Hematopoietic multipotent progenitor cell (in vitro differentiated cells): ENCODE results near the gene CELA3A. TPM values are rescaled to one million over a fixed set of nuclear protein-coding genes. Genes with fewer than 3 reads are reported as not detected.
A peak's percentile ranks its signal among the peaks of the same experiment; 100 is the strongest.
"Not testable (repeated sequence)": the region's sequence is repeated elsewhere in the genome, so short reads cannot be mapped to it uniquely, and the experiment has no call there.

Experiments
- DNase-seq, 3 donors: peaks; one replicate each; pipeline ENCODE4 v3.0.0-alpha.2; 2011 to 2015; ENCODE audit warnings: low read depth in 2 of 3, low spot score in 2 of 3
- total RNA-seq: library from RNA; depleted of rRNA; stranded (reverse); fragments of >200 nt; gene quantifications from one replicate; pipeline ENCODE4 v1.2.3, GENCODE V29; 2012

The CELA3A gene
- total RNA-seq, 1 donor: not detected

DNA sequence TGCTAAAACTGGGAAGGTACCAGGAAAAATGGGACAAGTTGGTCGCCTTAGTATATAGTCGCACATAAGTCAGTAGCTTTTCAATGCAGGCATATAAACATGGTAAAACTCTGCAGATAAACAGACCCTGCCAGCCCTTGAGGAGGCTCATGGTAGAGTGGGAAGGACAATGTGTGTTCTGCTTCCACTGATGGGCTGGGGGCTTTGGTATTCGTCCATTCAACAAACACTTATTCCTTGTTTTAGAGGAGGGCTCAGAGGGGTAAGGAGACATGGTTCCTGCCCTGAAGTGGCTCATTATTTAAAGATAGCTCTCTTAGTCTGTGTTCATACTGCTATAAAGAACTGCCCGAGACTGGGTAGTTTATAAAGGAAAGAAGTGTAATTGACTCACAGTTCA lies 11.3 kb downstream of the CELA3A start:
- DNase-seq: not testable (repeated sequence)

DNA sequence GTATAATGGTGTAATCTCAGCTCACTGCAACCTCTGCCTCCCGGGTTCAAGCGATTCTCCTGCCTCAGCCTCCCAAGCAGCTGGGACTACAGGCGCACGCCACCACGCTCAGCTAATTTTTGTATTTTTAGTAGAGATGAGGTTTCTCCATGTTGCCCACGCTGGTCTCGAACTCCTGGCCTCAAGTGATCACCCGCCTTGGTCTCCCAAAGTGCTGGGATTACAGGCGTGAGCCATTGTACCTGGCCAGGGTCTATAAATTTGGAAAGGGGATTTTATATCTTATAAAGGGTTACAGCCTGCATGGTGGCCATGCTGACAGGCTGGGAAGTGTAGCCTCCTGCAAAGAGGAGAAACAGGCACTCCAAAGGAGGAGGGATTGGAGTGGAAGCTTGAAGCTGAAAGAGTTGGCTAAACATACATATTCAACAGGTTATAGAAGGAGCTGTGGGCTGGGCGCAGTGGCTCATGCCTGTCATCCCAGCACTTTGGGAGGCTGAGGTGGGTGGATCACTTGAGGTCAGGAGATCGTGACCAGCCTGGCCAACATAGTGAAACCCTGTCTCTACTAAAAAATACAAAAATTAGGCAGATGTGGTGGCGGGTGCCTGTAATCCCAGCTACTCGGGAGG lies 13.2 kb downstream of the CELA3A start:
- DNase-seq: not testable (repeated sequence)

DNA sequence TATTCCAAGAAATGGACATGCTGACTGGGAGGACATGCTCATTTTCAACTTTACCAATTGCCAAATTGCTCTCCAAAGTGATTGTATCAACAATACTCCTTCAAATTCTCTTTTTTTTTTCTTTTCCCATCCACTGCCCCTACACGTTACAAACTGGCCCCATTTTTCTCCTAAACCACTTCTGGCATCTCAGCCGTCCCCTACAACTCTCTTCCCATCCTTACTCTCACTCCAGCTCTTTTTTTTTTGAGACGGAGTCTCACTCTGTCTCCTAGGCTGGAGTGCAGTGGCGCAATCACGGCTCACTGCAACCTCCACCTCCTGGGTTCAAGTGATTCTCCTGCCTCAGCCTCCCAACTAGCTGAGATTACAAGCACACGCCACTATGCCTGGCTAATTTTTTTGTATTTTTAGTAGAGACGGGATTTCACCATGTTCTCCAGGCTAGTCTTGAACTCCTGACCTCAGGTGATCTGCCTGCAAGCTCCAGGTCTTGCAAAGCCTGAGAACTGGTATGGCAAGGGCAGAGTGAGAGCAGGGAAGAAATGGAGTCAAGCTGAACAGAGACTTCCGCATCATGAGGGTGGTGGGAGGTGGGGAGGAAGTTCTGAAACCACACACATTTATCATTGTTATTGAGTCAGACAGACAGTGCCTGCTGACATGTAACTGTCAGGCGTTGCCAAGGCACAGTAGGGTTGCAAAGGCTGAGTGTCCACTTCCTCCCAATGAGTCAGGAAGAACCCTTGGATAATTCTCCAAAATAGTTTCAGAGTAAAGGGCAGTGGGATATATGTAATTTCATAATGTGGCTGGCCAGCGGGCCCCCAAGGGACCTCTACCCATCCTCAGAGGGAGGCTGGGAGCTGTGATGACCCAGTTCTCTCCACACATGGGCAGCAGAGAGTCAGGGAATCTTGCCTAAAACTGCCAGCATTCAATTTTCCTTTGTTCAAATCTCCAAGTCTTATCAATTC lies 17.4 kb downstream of the CELA3A start:
- peak in 2 of 3 donors; percentile 66 to 77 for DNase-seq

DNA sequence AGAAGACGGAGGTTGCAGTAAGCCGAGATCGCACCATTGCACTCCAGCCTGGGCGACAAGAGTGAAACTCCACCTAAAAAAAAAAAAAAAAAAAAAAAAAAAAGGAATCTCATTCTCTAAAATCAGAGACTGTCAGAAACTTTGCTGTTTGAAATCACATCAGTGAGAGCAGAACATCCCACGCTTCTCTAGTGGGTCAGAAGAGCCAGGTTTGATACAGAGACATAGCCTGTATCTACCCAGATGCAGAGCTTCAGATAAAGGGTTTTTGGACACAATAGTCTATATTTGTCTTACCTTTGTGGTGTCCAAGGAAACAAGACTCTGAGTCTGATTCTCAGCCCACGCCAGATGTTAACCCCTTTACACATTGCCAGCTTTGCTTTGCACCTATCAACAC lies 19.6 kb downstream of the CELA3A start:
- DNase-seq: no peak

DNA sequence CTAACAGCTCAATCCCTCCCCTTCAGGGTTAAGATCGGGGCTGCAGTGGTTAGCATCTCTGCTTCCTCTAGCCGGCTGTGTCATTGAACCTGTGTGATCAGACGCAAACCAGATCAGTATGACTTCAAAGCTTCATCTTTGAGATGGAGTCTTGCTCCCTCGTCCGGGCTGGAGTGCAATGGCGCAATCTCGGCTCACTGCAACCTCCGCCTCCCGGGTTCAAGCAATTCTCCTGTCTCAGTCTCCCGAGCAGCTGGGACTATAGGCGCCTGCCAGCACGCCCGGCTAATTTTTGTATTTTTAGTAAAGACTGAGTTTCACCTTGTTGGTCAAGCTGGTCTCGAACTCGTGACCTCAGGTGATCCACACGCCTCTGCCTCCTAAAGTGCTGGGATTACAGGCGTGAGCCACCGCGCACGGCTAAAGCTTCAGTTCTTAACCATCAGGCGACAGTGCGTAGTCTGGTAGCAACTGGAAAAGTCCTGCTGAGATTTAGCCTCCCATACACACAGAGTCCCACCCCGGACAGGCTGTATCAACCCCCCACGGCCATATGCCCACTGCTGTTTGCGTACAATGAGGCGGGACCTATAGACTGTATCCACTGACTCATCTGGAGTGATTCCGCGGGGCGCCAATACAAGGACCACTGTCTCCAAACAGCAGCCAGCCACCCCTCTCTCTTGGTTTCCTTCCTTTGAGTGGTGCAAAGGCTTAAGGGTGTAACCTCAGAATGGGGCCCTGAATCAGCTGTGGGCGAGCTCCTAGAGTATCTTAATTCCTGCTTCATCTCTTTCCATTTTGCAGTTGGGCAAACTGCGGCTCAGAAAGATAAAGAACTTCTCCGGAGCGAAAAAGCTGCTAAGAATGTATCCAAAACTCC lies 23.3 kb downstream of the CELA3A start:
- DNase-seq: peak; percentile 59 to 97 (median 90)

DNA sequence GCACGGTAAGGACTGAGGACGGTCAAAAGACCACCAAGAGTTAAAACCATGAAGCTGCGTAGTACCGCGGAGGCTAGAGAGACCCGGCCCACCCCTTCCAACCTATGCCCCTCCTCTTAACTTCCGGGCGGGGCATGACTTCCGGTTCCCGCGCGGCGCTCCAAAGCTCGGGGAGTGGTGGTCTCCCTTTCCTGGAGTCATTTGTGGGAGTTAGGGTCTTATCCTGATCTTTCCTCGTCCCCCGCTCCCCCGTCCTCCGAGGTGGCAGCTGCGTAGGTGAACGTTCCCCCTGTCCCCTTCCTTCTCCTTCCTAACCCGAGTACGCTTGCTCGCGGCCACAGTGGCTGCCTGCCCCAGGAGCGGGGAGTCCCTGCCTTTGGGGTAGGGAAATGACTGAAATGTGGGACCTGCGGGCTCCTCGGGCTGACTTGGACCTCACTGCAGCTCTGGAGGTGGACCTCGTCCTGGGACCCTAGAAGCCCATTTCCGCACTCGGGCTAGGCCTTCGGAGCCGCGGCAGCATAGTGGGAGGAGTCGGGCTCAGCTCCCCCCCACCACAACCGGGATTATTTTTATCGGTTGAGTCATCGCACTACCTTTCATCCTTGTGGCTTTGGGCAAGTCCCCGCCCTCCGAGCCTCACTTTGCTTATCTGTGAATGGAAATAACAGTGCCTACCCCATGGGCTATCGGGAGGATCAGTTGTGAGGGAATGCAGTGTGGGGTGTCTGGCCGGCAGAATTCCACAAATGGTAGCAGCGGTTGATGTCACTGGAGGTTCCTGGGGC lies 24.1 kb downstream of the CELA3A start:
- peak; percentile 82 to 95 (median 88) for DNase-seq

DNA sequence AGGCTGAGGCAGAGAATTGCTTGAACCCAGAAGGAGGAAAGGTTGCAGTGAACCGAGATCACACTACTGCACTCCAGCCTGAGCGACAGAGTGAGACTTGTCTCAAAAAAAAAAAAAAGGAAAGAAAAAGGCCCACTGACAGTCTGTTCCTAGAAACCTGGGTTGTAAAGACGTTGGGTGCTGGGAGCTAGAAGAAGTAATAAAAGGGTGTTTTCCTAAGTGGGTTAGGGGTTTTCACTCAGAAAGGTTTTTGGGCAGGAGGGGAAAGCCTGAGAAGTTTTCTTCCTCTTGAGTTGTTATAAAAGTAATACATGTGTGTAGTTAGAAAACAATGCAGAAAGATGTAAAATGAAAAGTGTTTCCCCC lies 25.4 kb downstream of the CELA3A start:
- no peak for DNase-seq

DNA sequence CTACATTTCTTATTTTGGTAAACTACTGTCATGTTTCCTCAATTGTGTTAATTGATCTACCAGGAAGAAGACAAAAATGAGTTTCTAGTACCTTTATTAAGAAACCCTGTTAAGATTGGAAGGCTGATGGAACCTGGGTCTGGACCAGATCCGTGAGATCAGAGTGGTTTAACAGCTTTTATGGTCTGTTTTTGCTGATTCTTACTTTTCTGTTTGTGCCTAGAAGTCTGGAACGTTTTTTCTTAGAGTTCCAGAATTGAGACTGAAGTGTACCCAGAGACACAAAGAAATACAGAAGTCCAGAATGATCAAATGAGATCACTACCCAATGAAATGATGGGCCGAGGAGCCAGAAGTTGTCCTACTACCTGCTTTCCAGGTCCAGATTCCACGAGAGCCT lies 28.6 kb downstream of the CELA3A start:
- DNase-seq: no peak

DNA sequence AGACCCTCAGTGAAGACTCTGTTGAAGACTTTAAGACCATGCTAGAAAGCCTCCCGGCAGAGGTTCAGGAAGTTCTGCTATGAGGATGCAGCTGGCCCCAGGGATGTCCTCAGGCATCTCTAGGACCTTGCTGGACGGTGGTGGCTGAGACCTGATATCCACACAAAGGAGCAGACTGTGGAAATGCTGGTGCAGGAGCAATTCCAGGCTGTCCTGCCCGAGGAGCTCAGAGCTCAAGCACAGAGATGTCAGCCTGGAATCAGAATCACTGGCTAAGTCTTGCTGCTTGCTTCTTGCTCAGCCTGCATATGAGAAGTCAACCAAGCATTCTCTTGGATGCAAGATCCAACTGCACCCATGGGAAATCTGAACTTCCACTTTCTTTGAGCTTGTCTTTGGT lies 29.0 kb downstream of the CELA3A start:
- DNase-seq: no peak

DNA sequence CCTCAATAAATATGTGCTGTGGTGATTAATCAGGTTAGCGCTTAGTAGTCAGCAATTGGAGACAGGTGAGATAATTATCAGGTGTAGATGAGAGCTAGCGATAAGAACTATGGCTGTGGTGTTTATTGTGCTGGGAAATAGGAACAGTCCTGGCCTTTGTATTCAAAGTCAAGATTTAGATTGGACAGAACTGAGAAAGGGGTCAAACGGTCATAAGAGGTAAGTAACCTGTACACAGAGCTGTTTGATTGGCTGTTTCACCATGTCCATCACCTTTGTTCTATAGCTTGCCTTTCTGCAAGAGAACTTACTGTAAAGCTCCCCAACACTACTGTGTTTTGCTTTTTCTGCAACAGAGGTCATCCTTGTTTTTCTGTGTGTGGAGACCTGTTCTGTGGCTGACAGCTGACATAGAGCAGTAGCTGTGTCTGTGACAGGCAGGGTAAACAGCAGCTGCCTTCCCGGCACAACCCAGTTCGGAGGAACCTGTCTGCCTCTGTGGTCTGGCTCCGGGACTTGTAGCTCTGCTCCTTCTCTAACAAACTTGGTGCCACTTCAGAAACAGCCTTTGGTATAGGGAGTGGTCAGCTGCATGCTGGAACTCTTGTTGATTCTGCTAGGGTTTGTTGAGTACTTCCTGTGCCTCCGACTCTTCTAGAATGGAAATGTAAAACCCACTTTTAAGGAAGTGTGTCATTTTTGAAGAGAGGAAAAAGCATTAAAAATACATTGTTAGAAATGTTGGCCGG lies 29.9 kb downstream of the CELA3A start:
- DNase-seq: peak in 1 of 3 donors; percentile 51

DNA sequence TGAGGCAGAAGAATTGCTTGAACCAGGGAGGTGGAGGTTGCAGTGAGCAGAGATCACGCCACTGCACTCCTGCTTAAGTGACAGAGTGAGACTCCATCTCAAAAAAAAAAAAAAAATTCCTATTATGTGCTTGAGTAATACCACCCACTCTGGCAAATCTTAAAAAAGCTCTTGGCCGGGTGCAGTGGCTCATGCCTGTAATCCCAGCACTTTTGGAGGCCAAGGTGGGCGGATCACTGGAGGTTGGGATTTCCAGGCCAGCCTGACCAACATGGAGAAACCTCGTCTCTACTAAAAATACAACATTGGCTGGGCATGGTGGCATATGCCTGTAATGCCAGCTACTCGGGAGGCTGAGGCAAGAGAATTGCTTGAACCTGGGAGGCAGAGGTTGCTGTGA lies 33.4 kb downstream of the CELA3A start:
- DNase-seq: not testable (repeated sequence)

DNA sequence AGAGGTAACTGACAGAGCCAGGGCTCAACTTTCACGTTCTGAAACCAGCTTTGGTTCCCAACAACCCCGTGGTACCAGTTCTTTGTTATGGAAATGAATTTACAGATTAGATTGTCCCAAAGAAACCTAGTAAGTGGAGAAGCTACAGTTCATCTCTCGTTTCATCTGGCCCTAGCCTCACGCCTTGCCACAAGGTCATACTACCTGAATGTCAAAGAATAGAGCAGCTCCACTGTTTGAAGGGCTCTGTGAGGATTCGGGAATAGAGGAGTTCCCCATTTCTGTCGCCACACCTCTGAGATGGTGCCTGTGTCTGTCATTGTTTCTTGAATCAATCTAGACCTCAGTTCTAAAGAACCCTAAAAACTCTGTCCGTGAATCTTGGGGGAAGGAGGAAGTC lies 36.1 kb downstream of the CELA3A start:
- no peak for DNase-seq

DNA sequence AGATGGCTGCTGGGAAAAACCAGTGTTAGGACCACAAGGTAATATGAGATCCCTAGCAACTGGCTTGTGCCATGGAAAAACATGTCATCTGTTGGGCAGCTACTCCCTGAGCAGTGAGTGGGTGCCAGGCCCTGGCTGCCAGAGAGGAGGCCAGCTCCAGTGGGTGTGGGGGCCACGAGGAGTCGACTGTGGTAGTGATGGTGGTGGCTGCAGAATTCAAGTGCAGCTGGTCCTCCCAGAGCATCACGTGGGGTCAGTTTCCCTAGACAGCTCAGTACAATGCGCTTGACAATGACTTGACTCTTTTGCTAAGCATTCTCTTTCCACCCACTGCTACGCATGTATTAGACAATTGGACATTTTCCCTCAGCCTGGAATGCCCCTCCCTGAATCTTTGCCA lies 36.6 kb downstream of the CELA3A start:
- DNase-seq: no peak

DNA sequence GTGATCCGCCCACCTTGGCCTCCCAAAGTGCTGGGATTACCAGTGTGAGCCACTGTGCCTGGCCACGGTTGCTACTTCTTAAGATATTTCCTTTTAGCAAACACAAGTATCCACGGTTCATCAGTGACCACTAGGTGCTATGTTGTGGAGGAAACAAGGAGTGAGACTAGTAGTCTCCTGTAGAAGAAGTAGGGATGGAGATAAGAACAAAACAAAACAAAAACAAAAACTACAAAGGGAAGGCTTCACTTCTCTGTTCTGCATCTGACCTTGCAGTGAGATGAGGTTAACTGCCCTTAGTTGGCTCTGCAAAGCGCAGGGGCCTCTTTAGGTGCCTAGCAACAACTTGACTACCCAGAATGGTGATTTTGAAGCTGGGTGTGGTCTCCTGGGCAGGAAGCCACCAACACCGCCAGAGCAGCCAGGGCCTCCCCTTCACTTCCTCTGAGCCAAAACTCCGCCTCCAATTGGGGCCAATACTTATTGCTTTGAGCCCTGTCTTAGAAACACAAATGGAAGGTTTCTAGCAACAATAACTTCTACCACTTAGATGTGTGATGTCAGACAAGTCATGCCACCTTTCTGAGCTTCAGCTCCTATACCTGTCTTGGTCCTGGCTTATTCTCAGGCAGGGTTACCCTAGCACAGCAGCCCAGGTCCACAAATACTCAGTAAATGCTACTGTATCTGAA lies 38.3 kb downstream of the CELA3A start:
- DNase-seq: peak; percentile 84 to 97 (median 95)

DNA sequence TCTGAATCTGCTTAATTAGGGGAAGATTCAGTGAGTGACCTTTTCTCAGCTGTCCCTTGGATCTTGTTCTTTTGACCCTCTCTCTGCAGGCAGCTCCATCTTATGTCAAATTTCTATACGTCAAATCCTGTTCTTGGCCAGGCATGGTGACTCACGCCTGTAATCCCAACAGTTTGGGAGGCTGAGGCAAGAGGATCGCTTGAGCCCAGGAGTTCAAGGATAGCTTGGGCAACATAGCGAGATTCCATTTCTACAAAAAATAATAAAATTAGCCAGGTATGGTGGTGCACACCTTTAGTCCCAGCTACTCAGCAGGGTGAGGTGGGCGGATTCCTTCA lies 38.8 kb downstream of the CELA3A start:
- no peak for DNase-seq

DNA sequence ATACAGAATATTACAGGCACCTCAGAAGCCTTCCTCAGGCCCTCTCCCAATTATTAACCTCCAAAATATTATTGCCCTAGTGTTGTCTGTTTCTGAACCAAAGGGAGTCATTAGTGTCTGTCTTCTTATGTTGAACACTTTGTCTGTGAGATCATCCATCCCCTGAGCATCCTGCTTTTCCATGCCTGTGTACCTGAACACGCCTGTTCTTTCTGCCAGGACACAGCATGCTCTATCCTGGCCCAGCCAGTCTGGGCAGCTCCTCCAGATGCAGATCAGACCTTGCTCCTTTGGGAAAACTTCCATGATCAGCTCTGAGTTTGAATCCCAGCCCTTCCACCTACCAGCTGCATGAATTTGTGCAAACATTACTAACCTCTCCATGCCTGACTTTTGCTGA lies 40.0 kb downstream of the CELA3A start:
- no peak for DNase-seq

DNA sequence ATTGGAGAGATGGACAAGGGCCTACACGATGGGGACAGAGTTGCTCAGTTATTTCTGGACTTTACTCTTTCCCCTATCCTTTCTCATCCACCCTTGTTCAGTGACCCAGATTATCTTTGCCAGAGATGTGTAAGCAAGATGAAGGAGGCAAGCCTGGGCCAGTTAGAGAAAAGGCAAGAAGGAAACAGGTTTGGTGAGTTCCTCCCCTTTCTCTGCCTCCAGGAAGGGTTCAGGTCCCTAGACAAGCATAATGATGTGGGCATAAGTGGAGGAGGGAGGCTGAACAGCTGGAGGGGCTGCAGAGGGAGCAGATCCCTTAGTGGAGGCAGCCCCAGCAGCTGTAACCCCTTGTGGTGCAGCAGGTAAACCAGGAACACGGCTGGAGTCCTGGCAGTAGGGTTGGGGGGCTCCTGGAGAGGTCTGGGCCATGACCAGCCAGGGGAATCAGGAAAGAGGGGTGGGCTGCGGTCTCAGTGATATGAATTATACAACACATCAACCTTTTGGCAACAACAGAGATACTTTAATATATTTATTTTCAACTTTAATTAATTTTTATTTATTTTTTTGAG lies 41.8 kb downstream of the CELA3A start:
- no peak for DNase-seq

DNA sequence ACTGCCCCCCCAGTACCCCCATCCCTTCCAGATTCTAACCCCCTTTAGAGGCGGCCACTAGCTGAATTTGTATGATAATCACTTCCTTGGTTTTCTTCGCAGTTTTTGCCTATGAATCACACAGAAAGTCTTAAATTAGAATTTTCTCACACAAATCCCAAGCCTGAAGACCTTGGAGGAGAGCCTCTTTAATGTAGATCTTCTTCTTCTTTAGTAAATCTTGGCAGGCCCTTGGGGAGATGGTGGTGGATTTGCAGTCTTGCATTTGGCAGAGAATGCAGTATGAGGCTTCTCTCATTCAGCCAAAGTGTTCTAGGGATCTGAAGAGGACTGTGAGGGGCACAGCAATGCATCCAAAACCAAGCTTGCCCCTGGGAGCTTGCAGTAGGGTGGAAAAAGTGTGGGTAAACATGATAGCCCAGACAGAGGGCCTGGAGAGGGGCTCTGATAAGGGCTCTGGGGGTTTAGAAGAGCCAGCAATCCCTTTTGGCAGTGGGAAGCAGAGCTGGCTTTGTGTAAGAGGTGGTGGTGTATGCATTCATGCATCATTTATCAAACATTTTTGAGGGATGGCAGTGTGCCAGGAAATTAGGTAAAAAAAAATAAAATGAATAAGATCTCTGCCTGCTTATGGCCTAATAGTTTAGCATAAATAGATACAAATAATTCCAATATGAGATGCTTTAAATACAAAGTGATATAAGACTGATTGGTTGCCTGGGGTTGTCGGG lies 43.4 kb downstream of the CELA3A start:
- peak in 1 of 3 donors; percentile 55 for DNase-seq
